Suppressor macrophage treated with lipopolysaccharide for 4 hours (primary cell): ENCODE measurements around the gene TRAPPC14.
"Not testable (repeated sequence)": the region's sequence is repeated elsewhere in the genome, so short reads cannot be mapped to it uniquely, and the experiment has no call there.

ENCODE experiments used
- DNase-seq: peaks from one replicate; pipeline ENCODE4 v3.0.0-alpha.2; 2020

The TRAPPC14 gene, protein sequence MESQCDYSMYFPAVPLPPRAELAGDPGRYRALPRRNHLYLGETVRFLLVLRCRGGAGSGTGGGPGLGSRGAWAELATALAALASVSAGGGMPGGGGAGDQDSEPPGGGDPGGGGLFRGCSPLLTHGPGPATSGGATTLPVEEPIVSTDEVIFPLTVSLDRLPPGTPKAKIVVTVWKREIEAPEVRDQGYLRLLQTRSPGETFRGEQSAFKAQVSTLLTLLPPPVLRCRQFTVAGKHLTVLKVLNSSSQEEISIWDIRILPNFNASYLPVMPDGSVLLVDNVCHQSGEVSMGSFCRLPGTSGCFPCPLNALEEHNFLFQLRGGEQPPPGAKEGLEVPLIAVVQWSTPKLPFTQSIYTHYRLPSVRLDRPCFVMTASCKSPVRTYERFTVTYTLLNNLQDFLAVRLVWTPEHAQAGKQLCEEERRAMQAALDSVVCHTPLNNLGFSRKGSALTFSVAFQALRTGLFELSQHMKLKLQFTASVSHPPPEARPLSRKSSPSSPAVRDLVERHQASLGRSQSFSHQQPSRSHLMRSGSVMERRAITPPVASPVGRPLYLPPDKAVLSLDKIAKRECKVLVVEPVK

DNA sequence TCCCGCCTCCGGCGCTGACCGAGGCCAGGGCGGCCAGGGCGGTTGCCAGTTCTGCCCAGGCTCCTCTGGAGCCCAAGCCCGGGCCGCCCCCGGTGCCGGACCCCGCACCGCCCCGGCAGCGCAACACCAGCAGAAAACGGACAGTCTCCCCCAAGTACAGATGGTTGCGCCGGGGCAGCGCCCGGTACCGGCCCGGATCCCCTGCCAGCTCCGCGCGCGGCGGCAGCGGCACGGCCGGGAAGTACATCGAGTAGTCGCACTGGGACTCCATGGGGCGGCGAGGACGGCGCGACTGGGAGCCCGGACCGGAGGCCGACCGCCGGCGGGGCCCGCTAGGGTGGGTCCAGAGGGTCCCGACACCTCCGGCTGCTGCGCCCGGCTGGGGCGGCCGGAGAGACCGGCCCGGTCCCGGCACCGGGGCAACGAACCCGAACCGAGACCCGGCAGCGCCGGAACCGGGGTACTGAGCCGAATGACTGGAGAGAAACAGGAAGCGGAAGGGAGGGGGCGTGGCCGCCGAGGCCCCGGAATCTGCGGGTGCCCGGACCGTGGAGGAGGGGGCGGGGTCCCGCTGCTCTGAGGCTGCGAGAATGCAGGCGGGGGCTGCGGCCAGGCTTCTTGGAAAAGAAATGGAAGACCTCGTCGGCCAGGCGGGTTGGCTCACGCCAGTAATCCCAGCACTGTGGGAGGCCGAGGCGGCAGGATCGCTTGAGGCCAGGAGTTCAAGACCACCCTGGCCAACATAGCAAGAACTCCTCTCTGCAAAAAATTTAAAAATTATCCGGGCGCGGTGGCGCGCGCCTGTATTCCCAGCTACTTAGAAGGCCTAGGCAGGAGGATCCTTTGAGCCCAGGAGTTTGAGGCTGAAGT is at the start of gene TRAPPC14:
Gene TRAPPC14 (minus strand): TSS at position 495 of the 870 bp plus-strand sequence. CDS start 224 bp downstream, at position 271.
- peak; percentile 86 for DNase-seq

DNA sequence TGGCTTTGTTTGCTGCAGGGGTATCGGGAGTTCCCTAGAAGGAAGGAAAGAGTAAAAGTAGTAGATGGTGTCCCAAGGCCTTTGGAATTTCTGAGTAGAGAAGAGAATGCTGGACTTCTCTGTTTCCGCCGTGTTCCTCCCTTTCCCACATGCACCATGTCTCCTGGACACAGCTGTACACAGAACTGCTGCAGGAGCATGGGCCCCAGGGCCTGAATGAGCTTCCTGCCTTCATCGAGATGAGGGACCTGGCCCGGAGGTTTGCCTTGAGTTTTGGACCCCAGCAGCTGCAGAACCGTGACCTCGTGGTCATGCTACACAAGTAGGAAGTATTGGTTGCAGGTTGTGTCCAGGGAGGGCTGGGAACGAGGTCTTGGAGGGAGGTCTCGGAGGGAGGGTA is 45.9 kb upstream of the TRAPPC14 start:
- DNase-seq: no peak

DNA sequence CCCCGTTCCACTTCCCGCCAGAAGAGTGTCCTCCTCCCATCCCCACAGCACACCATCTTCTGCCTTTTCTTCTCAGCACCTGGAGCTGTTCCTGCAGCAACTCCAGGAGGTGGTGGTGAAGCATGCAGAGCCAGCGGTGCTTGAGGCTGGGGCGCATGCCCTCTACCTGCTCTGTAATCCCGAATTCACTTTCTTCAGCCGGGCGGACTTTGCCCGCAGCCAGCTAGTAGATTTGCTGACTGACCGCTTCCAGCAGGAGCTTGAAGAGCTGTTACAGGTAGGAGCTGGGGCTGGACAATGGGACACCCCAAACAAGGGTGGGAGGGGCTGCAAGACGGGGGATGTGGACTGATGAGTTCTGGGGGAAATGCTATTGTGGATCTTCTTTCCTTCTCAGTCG is 42.2 kb upstream of the TRAPPC14 start:
- DNase-seq: no peak

DNA sequence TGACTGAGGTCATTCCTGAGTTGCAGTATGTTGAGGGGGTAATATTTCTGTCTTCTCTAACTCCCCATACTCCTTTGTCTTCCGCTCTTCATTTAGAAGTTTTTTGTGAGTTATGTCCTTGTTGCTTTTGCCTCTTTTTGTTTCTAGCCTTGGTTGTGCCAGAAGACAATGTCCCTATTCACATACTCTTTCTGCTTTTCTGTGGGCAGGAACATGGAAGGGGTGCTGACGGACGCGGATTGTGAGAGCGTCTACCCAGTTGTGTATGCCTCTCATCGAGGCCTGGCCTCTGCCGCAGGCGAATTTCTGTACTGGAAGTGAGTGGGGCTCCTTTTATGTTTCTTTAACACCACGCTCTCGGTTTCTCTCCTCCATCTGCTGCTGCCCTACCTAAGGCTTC is 39.7 kb upstream of the TRAPPC14 start:
- no peak for DNase-seq

DNA sequence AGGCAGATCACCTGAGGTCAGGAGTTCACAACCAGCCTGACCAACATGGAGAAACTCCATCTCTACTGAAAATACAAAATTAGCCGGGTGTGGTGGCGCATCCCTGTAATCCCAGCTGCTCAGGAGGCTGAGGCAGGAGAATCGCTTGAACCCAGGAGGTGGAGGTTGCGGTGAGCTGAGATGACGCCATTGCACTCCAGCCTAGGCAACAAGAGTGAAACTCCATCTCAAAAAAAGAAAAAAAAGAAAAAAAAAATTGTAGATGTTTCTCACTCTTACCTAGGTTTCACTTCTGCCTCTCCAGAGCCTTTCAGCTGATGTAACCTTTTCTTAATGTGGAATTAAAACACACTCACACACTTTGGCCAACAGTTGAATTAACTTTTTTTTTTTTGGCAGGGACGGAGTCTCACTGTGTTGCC is 37.4 kb upstream of the TRAPPC14 start:
- not testable (repeated sequence) for DNase-seq

DNA sequence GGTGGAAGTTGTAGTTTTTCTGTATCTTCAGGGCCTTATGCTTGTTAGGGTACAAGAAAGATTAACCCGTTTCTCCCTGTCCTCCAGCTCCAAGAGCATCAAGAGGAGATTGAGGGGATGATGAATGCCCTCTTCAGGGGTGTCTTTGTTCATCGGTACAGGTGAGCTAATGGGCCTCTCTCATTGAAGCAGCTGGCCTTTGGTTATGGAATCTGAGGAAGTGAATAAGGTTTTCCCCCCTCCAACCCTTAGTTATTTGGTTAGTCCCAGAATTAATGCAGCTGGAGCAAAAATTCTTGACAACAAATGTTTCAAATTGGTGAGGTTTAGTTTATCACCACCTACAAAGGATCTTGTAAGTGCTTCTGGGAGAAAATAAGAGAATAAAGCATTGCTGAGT is 36.7 kb upstream of the TRAPPC14 start:
- no peak for DNase-seq

DNA sequence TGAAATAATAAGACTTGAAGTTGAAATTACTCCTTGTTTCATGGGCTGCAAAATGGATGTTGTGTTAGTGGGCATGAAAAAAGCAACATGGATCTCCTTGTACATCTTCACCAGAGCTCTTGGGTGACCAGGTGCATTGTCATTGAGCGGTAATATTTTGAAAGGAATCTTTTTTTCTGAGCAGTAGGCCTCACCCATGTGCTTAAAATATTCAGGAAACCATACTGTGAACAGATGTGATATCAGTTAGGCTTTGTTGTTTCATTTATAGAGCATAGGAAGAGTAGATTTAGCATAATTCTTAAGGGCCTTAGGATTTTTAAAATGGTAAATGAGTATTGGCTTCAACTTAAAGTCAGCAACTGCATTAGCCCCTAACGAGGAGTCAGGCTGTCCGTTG is 34.4 kb upstream of the TRAPPC14 start:
- no peak for DNase-seq

DNA sequence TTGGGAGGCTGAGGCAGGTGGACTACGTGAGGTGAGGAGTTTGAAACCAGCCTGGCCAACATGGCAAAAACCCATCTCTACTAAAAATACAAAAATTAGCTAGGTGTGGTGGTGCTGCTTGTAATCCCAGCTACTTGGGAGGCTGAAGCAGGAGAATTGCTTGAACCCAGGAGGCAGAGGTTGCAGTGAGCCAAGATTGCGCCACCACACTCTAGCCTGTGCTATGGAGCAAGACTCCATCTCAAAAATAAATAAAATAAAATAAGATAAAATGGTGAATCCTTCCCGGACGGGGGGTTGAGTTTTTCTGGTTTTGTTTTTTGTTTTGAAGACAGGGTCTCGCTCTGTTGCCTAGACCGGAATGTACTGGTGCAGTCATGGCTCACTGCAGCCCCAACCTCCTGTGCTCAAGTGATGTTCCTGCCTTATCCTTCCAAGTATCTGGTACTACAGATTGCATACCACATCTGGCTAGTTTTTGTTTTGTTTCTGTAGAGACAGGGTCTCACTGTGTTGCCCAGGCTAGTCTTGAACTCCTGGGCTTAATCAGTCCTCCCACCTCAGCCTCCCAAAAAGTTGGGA is 33.8 kb upstream of the TRAPPC14 start:
- DNase-seq: not testable (repeated sequence)

DNA sequence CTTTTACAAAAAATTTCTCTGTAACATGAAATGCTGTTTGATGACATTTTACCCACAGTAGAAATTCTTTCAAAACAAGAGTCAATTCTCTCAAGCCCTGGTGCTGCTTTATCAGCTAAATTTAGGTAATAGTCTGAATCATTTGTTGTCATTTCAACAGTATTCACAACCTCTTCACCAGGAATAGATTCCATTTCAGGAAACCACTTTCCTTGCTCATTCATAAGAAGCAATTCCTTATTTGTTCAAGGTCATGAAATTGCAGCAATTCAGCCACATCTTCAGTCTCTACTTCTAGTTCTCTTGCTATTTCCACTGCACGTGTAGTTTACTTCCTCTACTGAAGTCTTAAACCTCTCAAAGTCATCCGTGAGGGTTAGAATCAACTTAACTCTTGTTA is 33.3 kb upstream of the TRAPPC14 start:
- peak; percentile 64 for DNase-seq

DNA sequence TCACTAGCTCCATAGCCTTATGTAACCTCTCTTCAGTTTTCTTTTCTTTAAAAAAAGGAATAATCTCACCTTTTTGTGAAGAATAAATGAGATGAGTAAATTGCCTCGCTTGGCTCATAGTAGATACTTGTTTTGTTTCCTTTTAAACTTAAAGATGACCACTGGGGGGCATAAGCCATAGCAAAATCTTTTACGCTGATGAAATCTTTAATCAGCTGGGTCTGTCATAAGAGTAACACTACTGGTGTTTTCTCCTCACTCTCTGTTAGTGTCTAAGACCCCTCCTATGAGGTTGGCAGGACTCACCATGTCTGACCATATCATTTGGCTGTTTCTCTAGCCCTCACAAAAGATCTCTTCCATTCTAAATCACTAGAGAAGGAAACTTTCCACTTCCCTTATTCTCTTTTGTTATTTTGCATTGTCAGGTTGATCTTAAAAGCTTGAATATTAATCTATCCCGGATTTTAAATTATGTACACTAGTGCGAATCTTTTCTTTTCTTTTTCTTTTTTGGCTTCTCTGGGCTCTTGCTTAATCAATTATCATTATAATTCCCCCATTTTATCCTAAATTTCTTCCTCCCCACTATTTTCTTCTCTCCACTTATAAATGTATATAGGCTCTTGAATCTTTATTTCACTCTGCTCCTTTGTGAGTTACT is 31.7 kb upstream of the TRAPPC14 start:
- peak; percentile 54 for DNase-seq

DNA sequence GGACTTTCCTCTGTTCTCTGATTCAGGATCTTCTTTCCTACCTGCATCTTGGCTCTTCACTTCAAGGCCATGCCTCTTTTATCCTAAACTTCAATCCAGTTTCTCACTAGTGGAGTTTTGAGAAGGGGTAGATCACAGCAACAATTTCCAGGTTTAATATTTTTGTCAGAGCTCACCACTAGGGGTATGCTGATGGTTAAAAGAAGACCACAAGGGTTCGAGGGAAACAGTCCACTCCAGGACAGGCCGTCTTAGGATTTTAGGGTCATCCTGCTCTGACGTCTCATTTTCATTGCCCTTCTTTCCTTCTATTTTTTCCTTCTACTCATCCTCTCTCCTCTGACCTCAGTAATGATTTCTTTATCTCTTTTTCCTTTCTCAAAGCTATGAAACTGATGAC is 30.5 kb upstream of the TRAPPC14 start:
- DNase-seq: no peak

DNA sequence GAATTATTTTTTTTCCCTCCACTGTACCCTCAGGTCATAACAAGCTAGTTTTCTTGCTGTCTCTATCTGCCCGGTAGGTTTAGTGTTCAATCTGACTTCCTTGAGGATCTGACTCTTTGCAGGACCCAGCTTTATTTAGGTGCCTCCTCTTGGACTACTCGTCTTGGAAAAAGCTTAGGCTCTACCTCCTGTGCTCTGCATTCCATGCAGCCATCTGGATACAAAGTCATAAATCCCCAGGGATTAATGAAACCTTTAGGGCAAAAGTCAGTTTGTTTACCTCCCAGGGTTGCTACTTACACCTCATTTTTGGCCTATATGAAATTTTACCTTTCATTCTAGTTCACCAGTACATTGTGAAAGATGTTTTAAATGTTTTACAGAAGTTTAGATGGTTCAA is 27.2 kb upstream of the TRAPPC14 start:
- DNase-seq: no peak

DNA sequence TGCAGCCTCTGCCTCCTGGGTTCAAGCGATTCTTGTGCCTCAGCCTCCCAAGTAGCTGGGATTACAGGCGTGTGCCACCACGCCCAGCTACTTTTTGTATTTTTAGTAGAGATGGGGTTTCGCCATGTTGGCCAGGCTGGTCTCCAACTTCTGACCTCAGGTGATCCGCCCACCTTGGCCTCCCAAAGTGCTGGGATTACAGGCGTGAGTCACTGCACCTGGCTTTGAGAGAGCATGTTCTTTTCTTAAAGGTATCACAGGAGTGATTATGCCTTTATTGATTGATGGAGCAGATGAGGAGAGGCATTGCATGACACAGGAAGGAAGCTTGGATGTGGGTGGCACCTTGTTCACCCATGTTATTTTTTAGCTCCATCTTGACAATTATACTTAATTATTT is 24.6 kb upstream of the TRAPPC14 start:
- DNase-seq: not testable (repeated sequence)

DNA sequence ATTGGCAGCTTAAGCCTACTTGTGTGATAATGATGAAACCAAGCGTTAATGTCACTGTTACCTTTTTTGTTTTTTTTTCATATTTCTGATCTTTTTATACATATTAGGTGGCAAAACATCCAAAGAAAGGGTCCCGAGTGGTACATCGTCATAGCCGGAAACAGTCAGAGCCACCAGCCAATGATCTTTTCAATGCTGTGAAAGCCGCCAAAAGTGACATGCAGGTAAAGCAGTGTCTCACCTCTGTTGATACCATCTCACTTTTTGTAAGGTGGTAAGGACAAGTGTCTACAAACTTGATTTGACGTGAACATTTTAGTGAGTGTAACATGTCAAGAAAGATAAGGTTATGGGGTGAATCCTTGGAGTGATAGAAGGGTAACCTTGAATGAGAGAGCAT is 24.1 kb upstream of the TRAPPC14 start:
- DNase-seq: not testable (repeated sequence)

DNA sequence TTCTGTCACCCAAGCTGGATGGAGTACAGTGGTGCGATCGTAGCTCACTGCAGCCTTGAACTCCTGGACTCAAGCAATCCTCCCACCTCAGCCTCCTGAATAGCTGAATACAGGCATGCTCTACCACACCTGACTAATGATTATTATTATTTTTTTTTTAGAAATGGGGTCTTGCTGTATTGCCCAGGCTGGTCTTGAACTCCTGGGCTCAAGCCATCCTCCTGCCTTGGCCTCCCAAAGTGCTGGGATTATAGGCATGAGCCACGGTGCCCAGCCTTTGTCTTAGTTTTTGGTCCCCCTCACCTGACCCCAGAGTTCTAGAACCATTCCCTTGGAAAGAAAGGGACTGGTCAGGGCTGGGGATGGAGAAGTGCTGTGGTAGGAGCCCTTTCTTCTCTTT is 21.6 kb upstream of the TRAPPC14 start:
- not testable (repeated sequence) for DNase-seq

DNA sequence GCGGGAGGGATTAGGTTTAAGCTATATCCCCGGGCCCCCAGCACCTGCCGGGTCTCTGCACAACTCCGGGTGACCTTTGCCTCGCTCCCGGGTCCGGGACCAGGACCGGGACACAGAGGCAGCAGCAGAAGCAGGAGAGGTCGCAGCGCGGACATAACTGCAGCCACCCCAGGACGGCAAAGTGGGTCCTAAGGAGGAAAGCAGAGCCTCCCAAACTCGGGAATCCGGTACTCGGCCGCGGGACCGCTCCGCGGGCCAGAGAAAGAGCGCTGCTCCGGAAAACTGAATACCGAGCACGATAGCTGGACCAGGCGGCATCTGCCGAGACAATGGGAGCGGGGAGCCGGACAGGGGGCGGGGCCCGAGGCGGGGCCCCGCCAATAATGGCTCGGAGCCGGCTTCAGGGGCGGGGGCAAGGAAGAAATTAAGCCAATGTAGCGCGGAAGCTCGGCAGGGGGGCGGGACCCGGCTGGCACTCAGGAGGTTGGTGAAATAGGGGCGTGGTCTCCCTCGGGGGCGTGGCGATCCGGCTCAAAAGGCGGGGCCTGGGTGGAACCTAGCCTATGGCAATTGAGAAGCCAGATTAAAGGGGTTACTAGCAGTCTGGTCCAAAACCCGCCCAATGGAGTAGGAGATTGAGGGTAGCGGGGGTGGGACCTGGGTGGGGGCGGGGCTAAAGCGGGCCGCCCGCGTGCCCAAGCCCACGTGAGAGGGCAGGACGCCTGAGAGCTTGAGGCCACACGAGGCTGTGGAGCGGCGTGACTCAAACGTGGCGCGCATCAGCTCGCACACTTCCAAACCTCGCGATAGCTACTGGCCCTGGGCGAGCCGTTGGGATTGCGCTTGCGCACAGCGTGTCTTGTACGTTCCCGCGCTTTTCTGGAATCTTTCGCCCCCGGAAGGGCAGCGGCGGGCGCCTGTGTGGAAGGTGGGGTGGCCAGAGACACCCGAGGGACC is 18.8 kb upstream of the TRAPPC14 start, which contains the start of the genes GPC2 and STAG3:
Gene GPC2 (minus strand): TSS at position 337 of the 957 bp plus-strand sequence. CDS start 182 bp downstream, at position 155.
Gene STAG3 (plus strand): TSS at position 874 of the 957 bp plus-strand sequence. CDS start 2,639 bp downstream, outside the sequence.
- DNase-seq: peak; percentile 98

DNA sequence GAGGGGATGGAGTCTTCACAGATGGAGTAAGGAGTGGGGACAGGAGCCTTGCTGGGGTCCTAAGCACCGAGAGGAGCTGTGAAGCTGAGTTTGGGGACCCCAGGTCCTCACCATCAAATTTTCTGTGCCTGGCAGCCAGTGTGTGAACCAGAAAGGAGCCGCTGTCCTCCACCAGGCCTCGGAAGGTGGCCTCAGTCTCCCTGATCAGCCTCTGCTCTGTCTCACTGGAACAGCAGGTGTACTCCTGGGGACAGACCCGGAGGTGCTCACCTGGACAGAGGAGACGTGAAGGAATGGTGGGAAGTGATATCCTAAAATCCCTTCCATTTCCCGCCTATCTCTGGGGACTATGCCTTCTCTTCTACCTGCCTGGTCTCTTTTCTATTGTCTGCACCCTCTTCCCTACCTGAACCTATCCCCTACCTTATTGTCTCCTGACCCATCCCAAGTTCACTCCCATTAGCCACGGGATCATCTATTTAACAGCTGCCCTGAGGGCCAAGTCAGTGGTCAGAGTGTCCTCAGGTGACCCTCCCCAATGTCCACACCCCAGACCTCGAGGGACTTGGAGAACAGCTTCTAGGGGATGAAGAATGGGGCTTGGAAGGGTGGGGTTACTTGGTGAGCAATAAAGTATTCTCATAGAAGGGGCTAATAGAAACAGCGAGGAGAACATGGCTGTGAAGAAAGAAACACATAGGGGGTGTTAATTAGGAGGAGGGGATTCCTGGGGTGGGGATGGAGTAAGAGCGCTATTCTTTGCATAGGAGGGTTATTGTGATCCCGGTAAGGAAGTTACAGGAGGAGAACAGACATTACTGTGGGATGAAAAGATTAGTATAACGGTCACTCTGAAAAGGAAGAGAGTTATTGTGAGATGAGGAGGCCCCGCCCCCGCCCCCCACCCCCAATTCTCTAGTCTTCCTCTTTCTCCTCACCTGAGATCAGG is 17.8 kb upstream of the TRAPPC14 start:
- DNase-seq: no peak

DNA sequence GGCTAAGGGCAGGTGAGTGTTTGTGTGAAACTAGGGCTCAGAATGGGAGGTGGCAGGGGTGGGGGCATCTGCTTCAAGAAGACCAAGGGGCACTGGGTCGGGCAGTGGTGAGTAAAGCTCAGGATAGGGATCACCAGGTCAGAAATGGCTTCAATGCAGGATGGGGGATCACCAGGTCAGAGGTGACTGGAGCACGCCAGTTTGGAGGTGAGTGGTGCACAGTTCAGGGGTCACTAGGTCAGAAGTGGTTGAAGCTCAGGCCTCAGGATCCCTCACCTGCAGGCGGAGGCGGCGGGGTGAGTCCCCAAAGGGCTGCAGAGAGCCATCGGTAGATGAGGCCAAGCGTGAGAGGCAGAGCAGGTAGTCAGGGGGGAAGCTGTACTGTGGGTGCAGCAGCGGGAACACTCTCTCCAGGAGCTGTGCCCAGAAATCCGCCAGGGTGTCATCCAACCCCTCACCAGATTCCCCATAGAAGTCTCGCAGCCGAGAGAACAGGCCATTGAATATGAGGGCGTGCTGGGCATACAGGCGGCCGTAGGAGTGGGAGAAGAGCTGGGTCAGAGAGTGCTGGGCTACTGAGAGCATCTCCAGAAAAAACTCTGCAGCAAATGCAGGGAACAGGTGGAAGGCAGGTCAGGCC is 16.9 kb upstream of the TRAPPC14 start:
- DNase-seq: no peak

DNA sequence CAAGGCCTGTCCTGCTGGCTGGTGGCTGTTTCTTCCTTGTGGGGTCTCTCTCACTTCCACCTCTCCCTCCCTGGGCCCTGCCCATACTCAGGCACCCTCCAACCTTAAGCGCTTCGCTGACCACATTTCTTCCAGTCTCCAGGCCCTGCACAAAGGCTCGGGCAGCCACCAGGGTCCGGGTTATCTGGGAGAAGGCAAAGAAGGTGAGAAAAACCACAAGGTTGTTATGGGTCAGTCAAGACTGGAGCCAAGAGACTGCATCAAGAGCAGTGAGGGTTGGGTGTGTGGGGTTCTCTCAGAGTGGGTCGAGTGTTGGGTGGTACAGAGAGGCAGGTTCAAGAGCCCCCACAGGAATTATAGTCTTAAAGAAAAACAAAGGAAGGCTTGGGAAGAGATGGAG is 16.1 kb upstream of the TRAPPC14 start:
- no peak for DNase-seq
